Thyroid gland (tissue), 4 donors: ENCODE results near the gene LIMS2. TPM values are rescaled to one million over a fixed set of nuclear protein-coding genes. Genes with fewer than 3 reads are reported as not detected.

ENCODE experiments used
- DNase-seq, 2 donors: peaks; one replicate each; pipeline ENCODE4 v3.0.0-alpha.2; 2019
- H3K27ac ChIP-seq, 3 donors: fragments of 200-600 bp; sonication (generic); 1 replicate in 2 of 3; 2 replicates in 1 of 3; pipeline ENCODE4 v1.5.1; 2016 to 2019; ENCODE audit warnings: mild to moderate bottlenecking in 1 of 3, moderate library complexity in 1 of 3
- H3K27me3 ChIP-seq: fragments of 200-600 bp; sonication (generic); one replicate; pipeline ENCODE4 v1.5.1; 2019
- H3K36me3 ChIP-seq, 2 donors: fragments of 200-600 bp; sonication (generic); one replicate each; pipeline ENCODE4 v1.5.1; 2016 to 2019
- H3K4me1 ChIP-seq, 2 donors: fragments of 200-600 bp; sonication (generic); one replicate each; pipeline ENCODE4 v1.5.1; 2017 to 2019
- H3K4me3 ChIP-seq, 3 donors: fragments of 200-600 bp; sonication (generic); replicated peaks in 1 of 3; 1 replicate in 2 of 3; 2 replicates in 1 of 3; pipeline ENCODE4 v1.5.1; 2016; ENCODE audit warnings: mild to moderate bottlenecking in 1 of 3
- H3K9me3 ChIP-seq: fragments of 200-600 bp; sonication (generic); one replicate; pipeline ENCODE4 v1.5.1; 2017
- POLR2A ChIP-seq, 2 donors: fragments of 450-650 bp; IDR thresholded peaks; one replicate each; pipeline ENCODE4 v1.6.1; 2017; ENCODE audit warnings: antibody characterized with exemption in 2 of 2, mild to moderate bottlenecking in 2 of 2, moderate library complexity in 1 of 2
- WGBS, 2 donors: methylation state at CpG; one replicate each; pipeline ENCODE4 v1.1.5; 2017; 5-methylcytosine and 5-hydroxymethylcytosine counted together
- intact Hi-C: fragments of 100-400 bp; cut with DNase I; formaldehyde crosslinking; loops from one replicate; pipeline ENCODE4 v1.15.1; 2023
- total RNA-seq, 4 donors: library from RNA; depleted of rRNA; stranded (reverse); fragments of >200 nt; gene quantifications; one replicate each; pipeline ENCODE4 v1.2.3, GENCODE V29; 2016
- TF ChIP-seq, protein P1 (sequence below), 6 experiments: fragments of 200-600 bp in 3 of 6; fragments of 450-650 bp in 3 of 6; sonication (generic) in 3 of 6; IDR thresholded peaks; one replicate each; pipeline ENCODE4 v1.5.1; 2016 to 2019; ENCODE audit warnings: antibody characterized with exemption in 6 of 6, mild to moderate bottlenecking in 2 of 6, inconsistent platforms in 1 of 6, moderate library complexity in 1 of 6

LIMS2 gene
- total RNA-seq, 4 donors from 2014 or later = 9.1 to 27.8 (median 14.2) TPM

DNA sequence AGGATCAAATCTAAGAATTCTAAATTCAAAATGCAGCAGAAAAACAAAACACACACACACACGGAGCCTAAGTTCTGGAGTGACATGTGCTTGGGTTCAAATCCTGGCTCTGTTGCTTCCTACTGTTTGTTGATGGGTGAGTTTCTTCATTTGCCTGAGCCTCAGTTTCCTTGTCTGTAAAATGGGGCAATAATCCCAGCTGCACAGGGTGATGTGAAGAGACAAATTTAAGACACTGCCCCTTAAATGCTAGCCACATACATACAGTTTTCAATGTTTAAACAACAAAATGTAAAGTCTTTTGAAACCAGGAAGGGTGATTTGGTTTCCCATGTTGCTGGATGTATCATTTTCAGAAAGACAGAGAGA lies 30.3 kb downstream of the LIMS2 start:
- intact Hi-C loops = no loop called here
- no peak overlapping the region for H3K27ac ChIP-seq
- no peaks in the 10 kb centered on the region for H3K27me3 ChIP-seq
- WGBS, 2 donors = 88 to 93% methylated on average over 1 of the region's 1 CpG
- no peaks in the 10 kb centered on the region for H3K9me3 ChIP-seq
- no peak for TF ChIP-seq POLR2A (IDR thresholded peaks at IDR 0.05)
- TF ChIP-seq, protein P1, sequence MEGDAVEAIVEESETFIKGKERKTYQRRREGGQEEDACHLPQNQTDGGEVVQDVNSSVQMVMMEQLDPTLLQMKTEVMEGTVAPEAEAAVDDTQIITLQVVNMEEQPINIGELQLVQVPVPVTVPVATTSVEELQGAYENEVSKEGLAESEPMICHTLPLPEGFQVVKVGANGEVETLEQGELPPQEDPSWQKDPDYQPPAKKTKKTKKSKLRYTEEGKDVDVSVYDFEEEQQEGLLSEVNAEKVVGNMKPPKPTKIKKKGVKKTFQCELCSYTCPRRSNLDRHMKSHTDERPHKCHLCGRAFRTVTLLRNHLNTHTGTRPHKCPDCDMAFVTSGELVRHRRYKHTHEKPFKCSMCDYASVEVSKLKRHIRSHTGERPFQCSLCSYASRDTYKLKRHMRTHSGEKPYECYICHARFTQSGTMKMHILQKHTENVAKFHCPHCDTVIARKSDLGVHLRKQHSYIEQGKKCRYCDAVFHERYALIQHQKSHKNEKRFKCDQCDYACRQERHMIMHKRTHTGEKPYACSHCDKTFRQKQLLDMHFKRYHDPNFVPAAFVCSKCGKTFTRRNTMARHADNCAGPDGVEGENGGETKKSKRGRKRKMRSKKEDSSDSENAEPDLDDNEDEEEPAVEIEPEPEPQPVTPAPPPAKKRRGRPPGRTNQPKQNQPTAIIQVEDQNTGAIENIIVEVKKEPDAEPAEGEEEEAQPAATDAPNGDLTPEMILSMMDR (IDR thresholded peaks at IDR 0.05) = no peak
- H3K4me3 ChIP-seq = no peak overlapping the region
- H3K4me1 ChIP-seq = peaks cover 7 to 30% of the 10 kb centered on the region in 2 donors
- no peaks in the 10 kb centered on the region for H3K36me3 ChIP-seq
- no peak for DNase-seq

DNA sequence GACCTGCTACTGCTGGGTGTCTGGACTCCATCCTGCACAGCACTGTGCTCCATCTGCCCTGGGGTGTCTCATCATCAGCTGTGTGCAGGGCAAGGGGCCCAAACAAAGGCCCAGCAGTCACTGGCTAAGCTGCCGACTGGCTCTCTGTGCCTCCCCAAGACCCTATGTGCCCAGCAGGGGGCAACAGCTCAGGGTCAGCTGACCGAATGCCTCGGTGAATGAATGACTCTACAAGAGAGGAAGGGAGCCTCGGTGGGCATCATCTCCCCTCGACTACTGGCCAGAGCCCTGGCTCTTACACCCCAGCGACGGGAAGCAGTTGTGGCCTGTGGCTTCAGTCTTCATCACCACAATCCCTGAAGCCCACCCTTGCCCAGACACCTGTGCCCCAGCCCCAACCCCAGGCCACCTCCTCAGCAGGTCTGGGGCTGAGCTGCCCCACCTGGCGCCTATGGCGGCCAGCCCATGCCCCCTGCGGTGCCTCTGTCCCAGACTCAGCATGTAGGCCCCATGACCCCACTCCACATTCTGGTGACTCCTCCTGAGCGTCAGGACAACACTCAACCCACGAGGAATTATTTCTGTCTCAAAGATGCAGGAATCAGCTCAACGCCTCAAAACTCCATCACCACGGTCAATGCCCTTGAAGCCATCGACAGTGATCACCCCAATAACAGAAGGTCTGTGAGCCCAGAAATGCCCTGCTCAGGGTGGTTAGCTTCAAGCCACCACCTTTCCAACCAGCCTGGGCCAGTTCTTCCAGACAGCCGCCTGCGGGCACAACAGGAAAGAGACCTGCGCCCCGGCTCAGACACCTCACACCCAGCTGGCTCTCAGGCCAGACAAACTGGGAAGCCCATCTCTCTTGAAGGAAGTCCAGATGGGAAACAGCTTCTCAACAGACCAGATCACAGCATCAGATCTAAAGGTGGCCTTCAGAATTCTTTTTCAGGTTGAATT lies 31.0 kb downstream of the LIMS2 start:
- H3K4me1 ChIP-seq = peaks cover 3 to 24% of the 10 kb centered on the region in 2 donors
- TF ChIP-seq POLR2A (IDR thresholded peaks at IDR 0.05) = no peak
- TF ChIP-seq, protein P1 (IDR thresholded peaks at IDR 0.05) = no peak
- no peak overlapping the region for H3K27ac ChIP-seq
- H3K27me3 ChIP-seq = no peaks in the 10 kb centered on the region
- WGBS, 2 donors = 88 to 90% methylated on average over 14 to 18 of the region's 19 CpGs
- H3K9me3 ChIP-seq = no peaks in the 10 kb centered on the region
- no peak for DNase-seq
- H3K36me3 ChIP-seq = no peaks in the 10 kb centered on the region
- intact Hi-C loops = no loop called here
- no peak overlapping the region for H3K4me3 ChIP-seq

DNA sequence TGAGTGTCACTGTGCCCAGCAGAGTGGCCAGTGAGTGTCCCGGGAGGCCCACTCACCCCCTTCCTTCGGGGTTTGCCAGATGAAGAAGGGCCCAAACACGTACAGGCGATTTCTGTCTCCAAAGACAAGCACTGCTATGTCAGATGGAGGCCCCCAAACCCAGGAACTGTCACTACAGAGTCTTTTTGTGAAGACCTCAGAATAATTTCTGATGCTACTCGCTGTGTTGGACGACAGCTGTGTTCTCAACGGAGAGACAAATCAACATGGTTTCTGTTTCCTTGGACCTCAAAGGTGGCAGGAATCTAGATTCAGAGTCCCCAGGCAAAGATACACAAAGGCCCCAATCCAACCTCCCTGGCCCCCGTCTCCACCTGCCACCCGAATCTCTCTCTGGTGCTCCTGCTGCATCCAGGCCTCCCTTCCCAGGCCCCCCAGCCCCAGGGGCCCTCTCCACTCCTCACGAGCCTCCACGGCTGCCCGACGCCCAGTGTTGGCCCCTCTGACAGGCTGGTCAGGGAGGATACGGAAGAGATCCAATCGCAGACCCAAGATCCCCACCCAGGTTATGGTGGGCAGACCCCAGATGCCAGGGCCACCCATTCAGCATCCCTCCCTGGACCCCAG lies 31.8 kb downstream of the LIMS2 start:
- intact Hi-C loops = no loop called here

DNA sequence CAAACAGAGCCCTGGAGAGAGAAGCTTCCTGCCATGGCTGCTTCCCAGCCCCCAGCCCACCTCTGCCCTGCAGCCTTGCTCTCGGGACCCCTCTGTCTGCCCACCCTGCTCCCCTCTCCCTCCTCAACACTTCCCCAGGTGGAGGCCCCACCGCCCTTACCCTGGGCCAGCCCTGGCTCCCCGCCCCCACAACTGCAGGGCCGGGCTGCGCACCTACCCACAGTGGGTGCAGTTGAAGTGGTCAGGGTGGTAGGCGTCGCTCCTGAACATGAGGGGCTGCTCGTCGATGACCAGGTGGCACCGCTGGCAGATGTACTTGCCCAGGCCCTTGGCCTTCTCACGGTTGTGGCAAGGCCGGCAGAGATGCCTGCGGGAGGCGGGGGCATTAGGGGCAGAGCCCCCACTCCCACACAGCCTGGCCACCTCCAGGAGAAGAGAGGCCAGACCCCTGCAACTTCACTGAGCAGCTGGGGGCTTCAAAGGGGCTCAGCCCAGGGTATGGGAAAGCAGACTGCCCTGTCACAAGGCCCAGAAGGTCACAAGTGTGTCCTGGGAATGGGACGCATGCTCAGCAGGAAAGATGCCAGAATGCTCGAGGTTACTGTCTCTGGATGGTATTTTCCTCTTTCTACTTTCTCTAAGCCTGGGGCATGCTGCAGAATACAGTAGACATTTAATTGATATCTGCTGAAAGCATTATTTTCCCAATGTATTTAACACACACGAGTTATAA lies 32.5 kb downstream of the LIMS2 start:
- DNase-seq = no peak
- Histone ChIP-seq H3K27ac (no peak overlapping the region), H3K9me3 (no peaks in the 10 kb centered on the region), H3K4me1 (peaks cover 0 to 23% of the 10 kb centered on the region in 2 donors), H3K36me3 (no peaks in the 10 kb centered on the region), H3K27me3 (no peaks in the 10 kb centered on the region), H3K4me3 (no peak overlapping the region)
- intact Hi-C loops = no loop called here
- WGBS, 2 donors = 72 to 75% methylated on average over 5 to 11 of the region's 17 CpGs
- TF ChIP-seq, protein P1 (IDR thresholded peaks at IDR 0.05) = no peak
- TF ChIP-seq POLR2A (IDR thresholded peaks at IDR 0.05) = no peak

More for the DNA sequence above, 31.8 kb downstream of the LIMS2 start:
- H3K9me3 ChIP-seq = no peaks in the 10 kb centered on the region
- H3K27me3 ChIP-seq = no peaks in the 10 kb centered on the region
- 96 to 97% methylated on average over 15 of the region's 15 CpGs for WGBS, 2 donors
- H3K36me3 ChIP-seq = no peaks in the 10 kb centered on the region
- H3K4me1 ChIP-seq = peaks cover 0 to 21% of the 10 kb centered on the region in 2 donors
- no peak overlapping the region for H3K27ac ChIP-seq
- TF ChIP-seq POLR2A (IDR thresholded peaks at IDR 0.05) = no peak
- TF ChIP-seq, protein P1 (IDR thresholded peaks at IDR 0.05) = no peak
- no peak overlapping the region for H3K4me3 ChIP-seq
- DNase-seq = no peak
